Neural cell (in vitro differentiated cells): Measurements from ENCODE around the gene ANKRD40. TPM values are rescaled to one million over a fixed set of nuclear protein-coding genes. Genes with fewer than 3 reads are reported as not detected.

Experiments used
- H2AFZ ChIP-seq: fragments of 200-600, 300-800 bp; sonication (generic), shearing (Covaris generic); 2 replicates; pipeline ENCODE4 v1.6.0; 2014; ENCODE audit warnings: low read depth, mild to moderate bottlenecking, antibody characterized with exemption, low read length, moderate library complexity
- H3F3A ChIP-seq: fragments of 200-600 bp; shearing (Covaris generic); 2 replicates; pipeline ENCODE4 v1.6.1; 2016; ENCODE audit warnings: mild to moderate bottlenecking, moderate library complexity, mixed read lengths, antibody characterized with exemption, low read length; ENCODE audit not compliant: insufficient read depth, poor library complexity, severe bottlenecking
- H3K27ac ChIP-seq: fragments of 200-600, 300-800 bp; sonication (generic), shearing (Covaris generic); 2 replicates; pipeline ENCODE4 v1.5.1; 2014; ENCODE audit warnings: mild to moderate bottlenecking, low read length, moderate library complexity
- H3K27me3 ChIP-seq: fragments of 300-800, 200-600 bp; sonication (generic), shearing (Covaris generic); 2 replicates; pipeline ENCODE4 v1.6.0; 2014; ENCODE audit warnings: mild to moderate bottlenecking, low read depth, low read length, moderate library complexity; ENCODE audit not compliant: insufficient read depth
- H3K36me3 ChIP-seq: fragments of 300-800, 200-600 bp; sonication (generic), shearing (Covaris generic); 2 replicates; pipeline ENCODE4 v1.5.1; 2014; ENCODE audit warnings: mild to moderate bottlenecking, antibody characterized with exemption, low read length, moderate library complexity; ENCODE audit not compliant: insufficient read depth
- H3K4me2 ChIP-seq: fragments of 300-800, 200-600 bp; sonication (generic), shearing (Covaris generic); 2 replicates; pipeline ENCODE4 v1.6.0; 2014; ENCODE audit warnings: mild to moderate bottlenecking, low read length
- H3K4me3 ChIP-seq: fragments of 300-800, 200-600 bp; sonication (generic), shearing (Covaris generic); 2 replicates; pipeline ENCODE4 v1.5.1; 2014; ENCODE audit warnings: mild to moderate bottlenecking, low read length, moderate library complexity
- H3K79me2 ChIP-seq: fragments of 200-600 bp; shearing (Covaris generic); replicated peaks from 2 replicates; pipeline ENCODE4 v1.6.0; 2014; ENCODE audit warnings: mild to moderate bottlenecking, low read length, moderate library complexity; ENCODE audit not compliant: insufficient read depth
- H3K9ac ChIP-seq: fragments of 300-800, 200-600 bp; sonication (generic), shearing (Covaris generic); 2 replicates; pipeline ENCODE4 v1.6.1; 2016; ENCODE audit warnings: mild to moderate bottlenecking, low read length, mixed read lengths
- H3K9me2 ChIP-seq: fragments of 200-600 bp; shearing (Covaris generic); 2 replicates; pipeline ENCODE4 v1.6.1; 2016; ENCODE audit warnings: mild to moderate bottlenecking, low read length, mixed read lengths; ENCODE audit not compliant: insufficient read depth
- H3K9me3 ChIP-seq: fragments of 200-600, 300-800 bp; sonication (generic), shearing (Covaris generic); 2 replicates; pipeline ENCODE4 v1.6.1; 2016; ENCODE audit warnings: mild to moderate bottlenecking, mixed run types, low read length, moderate library complexity, mixed read lengths
- H4K20me1 ChIP-seq: fragments of 200-600 bp; shearing (Covaris generic); 2 replicates; pipeline ENCODE4 v1.6.1; 2016; ENCODE audit warnings: mild to moderate bottlenecking, mixed run types; ENCODE audit not compliant: insufficient read depth
- EP300 ChIP-seq: fragments of 450-650 bp; conservative IDR thresholded peaks from 2 replicates; pipeline ENCODE4 v1.6.1; 2014; ENCODE audit warnings: antibody characterized with exemption, mild to moderate bottlenecking, moderate library complexity; ENCODE audit not compliant: poor library complexity, severe bottlenecking
- EZH2 ChIP-seq: fragments of 200-600, 300-800 bp; shearing (Covaris generic), sonication (generic); IDR thresholded peaks from 2 replicates; pipeline ENCODE4 v1.6.1; 2014; ENCODE audit warnings: antibody characterized with exemption, low read length, borderline replicate concordance, mild to moderate bottlenecking; ENCODE audit not compliant: insufficient read depth, poor library complexity, severe bottlenecking
- MXI1 ChIP-seq: fragments of 450-650 bp; conservative IDR thresholded peaks from 2 replicates; pipeline ENCODE4 v1.6.1; 2014; ENCODE audit warnings: antibody characterized with exemption, mild to moderate bottlenecking; ENCODE audit not compliant: poor library complexity, severe bottlenecking
- POLR2AphosphoS5 ChIP-seq: IDR thresholded peaks from 2 replicates; pipeline ENCODE4 v1.6.1; 2012
- RAD21 ChIP-seq: fragments of 450-650 bp; conservative IDR thresholded peaks from 2 replicates; pipeline ENCODE4 v1.6.1; 2014; ENCODE audit warnings: antibody characterized with exemption, mild to moderate bottlenecking, moderate library complexity
- SMC3 ChIP-seq: fragments of 450-650 bp; conservative IDR thresholded peaks from 2 replicates; pipeline ENCODE4 v1.6.1; 2014; ENCODE audit warnings: antibody characterized with exemption, mild to moderate bottlenecking, moderate library complexity; ENCODE audit not compliant: poor library complexity
- TAF1 ChIP-seq: IDR thresholded peaks from 2 replicates; pipeline ENCODE4 v1.6.1; 2012; ENCODE audit warnings: low read depth
- polyA plus RNA-seq: library from polyadenylated mRNA; depleted of rRNA; stranded (reverse); fragments of >200 nt; gene quantifications from 2 replicates; pipeline ENCODE4 v1.2.3, GENCODE V29; 2014
- TF ChIP-seq, protein P1 (sequence below): IDR thresholded peaks from 2 replicates; pipeline ENCODE4 v1.6.1; 2012; ENCODE audit warnings: borderline replicate concordance
- TF ChIP-seq, protein P2 (sequence below): fragments of 450-650 bp; IDR thresholded peaks from 2 replicates; pipeline ENCODE4 v1.5.1; 2014; ENCODE audit warnings: antibody characterized with exemption, mild to moderate bottlenecking, moderate library complexity; ENCODE audit not compliant: poor library complexity, severe bottlenecking

The ANKRD40 gene
- polyA plus RNA-seq, 1 donor from 2014 or later, result 15.2 TPM

DNA sequence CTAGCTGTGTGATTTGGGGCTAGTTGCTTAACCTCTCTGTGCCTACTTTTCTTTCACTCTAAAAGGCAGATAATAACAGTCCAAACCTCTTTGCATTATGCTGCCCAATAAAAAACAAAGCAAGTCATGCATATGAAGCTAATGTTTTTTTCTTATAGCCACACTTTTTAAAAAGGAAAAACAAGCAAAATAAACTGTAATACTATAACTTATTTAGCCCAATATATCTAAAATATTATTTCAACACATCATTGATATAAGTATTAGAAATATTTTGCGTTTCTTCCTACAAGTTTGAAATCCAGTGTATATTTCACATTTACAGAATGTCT is 22.4 kb downstream of the ANKRD40 start:
- Histone ChIP-seq H3K27ac (no peak overlapping the region), H3K36me3 (no peaks in the 10 kb centered on the region), H4K20me1 (no peaks in the 10 kb centered on the region), H3K9ac (no peak overlapping the region), H3K79me2 (no peaks in the 10 kb centered on the region), H3K4me3 (no peak overlapping the region), H2AFZ (no peak overlapping the region), H3K9me3 (no peaks in the 10 kb centered on the region), H3K4me2 (no peak overlapping the region), H3K27me3 (no peaks in the 10 kb centered on the region), H3F3A (no peaks in the 10 kb centered on the region), H3K9me2 (no peaks in the 10 kb centered on the region)
- TF ChIP-seq, protein P1, sequence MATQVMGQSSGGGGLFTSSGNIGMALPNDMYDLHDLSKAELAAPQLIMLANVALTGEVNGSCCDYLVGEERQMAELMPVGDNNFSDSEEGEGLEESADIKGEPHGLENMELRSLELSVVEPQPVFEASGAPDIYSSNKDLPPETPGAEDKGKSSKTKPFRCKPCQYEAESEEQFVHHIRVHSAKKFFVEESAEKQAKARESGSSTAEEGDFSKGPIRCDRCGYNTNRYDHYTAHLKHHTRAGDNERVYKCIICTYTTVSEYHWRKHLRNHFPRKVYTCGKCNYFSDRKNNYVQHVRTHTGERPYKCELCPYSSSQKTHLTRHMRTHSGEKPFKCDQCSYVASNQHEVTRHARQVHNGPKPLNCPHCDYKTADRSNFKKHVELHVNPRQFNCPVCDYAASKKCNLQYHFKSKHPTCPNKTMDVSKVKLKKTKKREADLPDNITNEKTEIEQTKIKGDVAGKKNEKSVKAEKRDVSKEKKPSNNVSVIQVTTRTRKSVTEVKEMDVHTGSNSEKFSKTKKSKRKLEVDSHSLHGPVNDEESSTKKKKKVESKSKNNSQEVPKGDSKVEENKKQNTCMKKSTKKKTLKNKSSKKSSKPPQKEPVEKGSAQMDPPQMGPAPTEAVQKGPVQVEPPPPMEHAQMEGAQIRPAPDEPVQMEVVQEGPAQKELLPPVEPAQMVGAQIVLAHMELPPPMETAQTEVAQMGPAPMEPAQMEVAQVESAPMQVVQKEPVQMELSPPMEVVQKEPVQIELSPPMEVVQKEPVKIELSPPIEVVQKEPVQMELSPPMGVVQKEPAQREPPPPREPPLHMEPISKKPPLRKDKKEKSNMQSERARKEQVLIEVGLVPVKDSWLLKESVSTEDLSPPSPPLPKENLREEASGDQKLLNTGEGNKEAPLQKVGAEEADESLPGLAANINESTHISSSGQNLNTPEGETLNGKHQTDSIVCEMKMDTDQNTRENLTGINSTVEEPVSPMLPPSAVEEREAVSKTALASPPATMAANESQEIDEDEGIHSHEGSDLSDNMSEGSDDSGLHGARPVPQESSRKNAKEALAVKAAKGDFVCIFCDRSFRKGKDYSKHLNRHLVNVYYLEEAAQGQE, result no peak
- TF ChIP-seq POLR2AphosphoS5 (no peak), EZH2 (no peak), TAF1 (no peak), SMC3 (no peak), EP300 (no peak), MXI1 (no peak), RAD21 (no peak)
- TF ChIP-seq, protein P2, sequence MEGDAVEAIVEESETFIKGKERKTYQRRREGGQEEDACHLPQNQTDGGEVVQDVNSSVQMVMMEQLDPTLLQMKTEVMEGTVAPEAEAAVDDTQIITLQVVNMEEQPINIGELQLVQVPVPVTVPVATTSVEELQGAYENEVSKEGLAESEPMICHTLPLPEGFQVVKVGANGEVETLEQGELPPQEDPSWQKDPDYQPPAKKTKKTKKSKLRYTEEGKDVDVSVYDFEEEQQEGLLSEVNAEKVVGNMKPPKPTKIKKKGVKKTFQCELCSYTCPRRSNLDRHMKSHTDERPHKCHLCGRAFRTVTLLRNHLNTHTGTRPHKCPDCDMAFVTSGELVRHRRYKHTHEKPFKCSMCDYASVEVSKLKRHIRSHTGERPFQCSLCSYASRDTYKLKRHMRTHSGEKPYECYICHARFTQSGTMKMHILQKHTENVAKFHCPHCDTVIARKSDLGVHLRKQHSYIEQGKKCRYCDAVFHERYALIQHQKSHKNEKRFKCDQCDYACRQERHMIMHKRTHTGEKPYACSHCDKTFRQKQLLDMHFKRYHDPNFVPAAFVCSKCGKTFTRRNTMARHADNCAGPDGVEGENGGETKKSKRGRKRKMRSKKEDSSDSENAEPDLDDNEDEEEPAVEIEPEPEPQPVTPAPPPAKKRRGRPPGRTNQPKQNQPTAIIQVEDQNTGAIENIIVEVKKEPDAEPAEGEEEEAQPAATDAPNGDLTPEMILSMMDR, result no peak

DNA sequence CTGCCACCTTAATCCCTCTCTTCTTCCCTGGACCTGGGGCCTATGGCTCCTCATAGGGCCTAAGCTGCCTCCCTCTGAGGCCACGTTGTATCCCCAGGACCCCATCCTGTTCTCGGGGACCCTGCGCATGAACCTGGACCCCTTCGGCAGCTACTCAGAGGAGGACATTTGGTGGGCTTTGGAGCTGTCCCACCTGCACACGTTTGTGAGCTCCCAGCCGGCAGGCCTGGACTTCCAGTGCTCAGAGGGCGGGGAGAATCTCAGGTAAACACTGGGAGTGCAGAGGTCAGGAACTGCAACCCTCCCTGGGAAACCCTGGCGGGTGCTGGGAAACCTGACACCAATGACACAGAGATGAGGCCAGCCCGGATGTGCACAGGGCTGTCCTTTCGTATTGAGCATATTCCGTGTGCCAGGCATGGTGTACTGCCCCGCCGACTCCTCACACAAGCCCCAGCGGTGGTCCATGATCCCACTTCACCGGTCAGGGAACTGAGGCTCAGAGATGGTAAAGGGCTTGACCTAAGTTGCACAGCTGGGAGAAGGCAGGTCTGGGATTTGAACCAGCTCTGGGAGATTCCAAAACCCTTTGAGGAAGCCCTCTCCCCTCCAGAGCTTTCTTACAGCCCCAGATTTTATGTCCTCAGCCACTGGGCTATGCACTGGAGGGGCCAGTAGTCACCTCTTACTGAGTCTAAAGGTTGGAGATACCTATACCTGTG is 22.9 kb downstream of the ANKRD40 start:
- no peaks in the 10 kb centered on the region for H3K27me3 ChIP-seq
- H3F3A ChIP-seq, result no peaks in the 10 kb centered on the region
- no peaks in the 10 kb centered on the region for H3K9me2 ChIP-seq
- no peak overlapping the region for H3K4me3 ChIP-seq
- no peak overlapping the region for H3K9ac ChIP-seq
- TF ChIP-seq, protein P1, result no peak
- TF ChIP-seq TAF1 (no peak), MXI1 (no peak), POLR2AphosphoS5 (no peak), RAD21 (no peak), EP300 (no peak)
- TF ChIP-seq, protein P2, result no peak
- H3K79me2 ChIP-seq, result no peaks in the 10 kb centered on the region
- H3K36me3 ChIP-seq, result no peaks in the 10 kb centered on the region
- no peaks in the 10 kb centered on the region for H3K9me3 ChIP-seq
- no peak overlapping the region for H3K4me2 ChIP-seq
- no peak overlapping the region for H2AFZ ChIP-seq
- no peaks in the 10 kb centered on the region for H4K20me1 ChIP-seq
- no peak overlapping the region for H3K27ac ChIP-seq
